BJ (cell line): ENCODE data around the gene CHN1. TPM values are rescaled to one million over a fixed set of nuclear protein-coding genes. Genes with fewer than 3 reads are reported as not detected.
A peak's percentile ranks its signal among the peaks of the same experiment; 100 is the strongest.

ENCODE experiments used
- CTCF ChIA-PET: fragments of 350-600 bp; formaldehyde crosslinking; extraction: SDS; loops from one replicate; lab custom pipeline; 2021; ENCODE audit warnings: antibody characterized with exemption, inconsistent platforms; lab: Yijun Ruan, JAX
- POLR2A ChIA-PET: fragments of 300-600 bp; sonication (Branson Sonifier 250); formaldehyde crosslinking; extraction: SDS; loops from one replicate; lab custom pipeline; 2021; ENCODE audit warnings: antibody characterized with exemption; lab: Charles Lee
- DNase-seq: peaks from one replicate; pipeline ENCODE4 v3.0.0-alpha.2; 2011; ENCODE audit warnings: low read depth
- H3K27me3 ChIP-seq: 2 replicates; pipeline ENCODE4 v1.6.0; 2011; ENCODE audit warnings: low read length; ENCODE audit not compliant: control insufficient read depth, insufficient read depth
- H3K36me3 ChIP-seq: 2 replicates; pipeline ENCODE4 v1.5.1; 2011; ENCODE audit warnings: low read length; ENCODE audit not compliant: control insufficient read depth, insufficient read depth
- H3K4me3 ChIP-seq: 2 replicates; pipeline ENCODE4 v1.5.1; 2011; ENCODE audit warnings: low read depth, mild to moderate bottlenecking, control low read depth, low read length
- CTCF ChIP-seq: IDR thresholded peaks from 2 replicates; pipeline ENCODE4 v1.5.1; 2011; ENCODE audit warnings: low read depth, mild to moderate bottlenecking, control low read depth, inconsistent platforms, low read length, moderate library complexity; ENCODE audit not compliant: insufficient read depth
- polyA plus RNA-seq: library from polyadenylated mRNA; depleted of rRNA; stranded (reverse); fragments of >200 nt; gene quantifications from 2 replicates; pipeline ENCODE4 v1.2.3, GENCODE V29; 2011

Gene CHN1
- polyA plus RNA-seq, 1 experiment = 93.0 TPM

GRCh38 chr2:174781996-174782395 lies 223.2 kb downstream of the CHN1 start:
- CTCF ChIA-PET = interaction anchor here (1.4 to 1.5 kb wide), 2 partner anchors 10 to 15 kb away, joined by 4 to 5 read pairs; no protein-coding TSS in a partner anchor
- no peak for TF ChIP-seq CTCF
- no peaks in the 10 kb centered on the region for H3K36me3 ChIP-seq
- H3K4me3 ChIP-seq = no peak overlapping the region
- POLR2A ChIA-PET = no interaction called here
- no peaks in the 10 kb centered on the region for H3K27me3 ChIP-seq
- DNase-seq = no peak

- ChIA-PET POLR2A (no interaction called here), CTCF (interaction anchor here (1.0 kb wide), 2 partner anchors 13 to 84 kb away, joined by 3 read pairs; no protein-coding TSS in a partner anchor)
- no peak overlapping the region for H3K4me3 ChIP-seq
- DNase-seq = no peak
- no peak for TF ChIP-seq CTCF
- no peaks in the 10 kb centered on the region for H3K27me3 ChIP-seq
- no peaks in the 10 kb centered on the region for H3K36me3 ChIP-seq
Observed at GRCh38 chr2:174781298-174781697, 223.9 kb downstream of the CHN1 start.

- CTCF ChIA-PET = interaction anchor here (1.0 kb wide), 2 partner anchors 13 to 84 kb away, joined by 3 read pairs; no protein-coding TSS in a partner anchor
- no peak for TF ChIP-seq CTCF
- no peak overlapping the region for H3K4me3 ChIP-seq
- POLR2A ChIA-PET = interaction anchor here (0.6 kb wide), 1 partner anchor 16 kb away, joined by 3 read pairs; no protein-coding TSS in a partner anchor
- no peak for DNase-seq
- H3K36me3 ChIP-seq = no peaks in the 10 kb centered on the region
- H3K27me3 ChIP-seq = no peaks in the 10 kb centered on the region
Observed at GRCh38 chr2:174780856-174781255, 224.3 kb downstream of the CHN1 start.

- DNase-seq = no peak
- CTCF ChIA-PET = interaction anchor here (1.0 to 1.7 kb wide), 4 partner anchors 14 to 205 kb away, joined by 3 to 5 read pairs (median 4); no protein-coding TSS in a partner anchor
- TF ChIP-seq CTCF = no peak
- POLR2A ChIA-PET = interaction anchor here (0.6 kb wide), 1 partner anchor 15 kb away, joined by 3 read pairs; no protein-coding TSS in a partner anchor
- Histone ChIP-seq H3K4me3 (no peak overlapping the region), H3K27me3 (no peaks in the 10 kb centered on the region), H3K36me3 (no peaks in the 10 kb centered on the region)
Observed at GRCh38 chr2:174780191-174780840, 224.9 kb downstream of the CHN1 start.

GRCh38 chr2:174779361-174779928 lies 225.7 kb downstream of the CHN1 start:
- ChIA-PET POLR2A (interaction anchor here (1.0 kb wide), 2 partner anchors 8 to 14 kb away, joined by 3 to 4 read pairs; no protein-coding TSS in a partner anchor), CTCF (interaction anchor here (0.5 to 1.7 kb wide), 4 partner anchors 11 to 206 kb away, joined by 3 to 5 read pairs (median 4); no protein-coding TSS in a partner anchor)
- Histone ChIP-seq H3K27me3 (no peaks in the 10 kb centered on the region), H3K36me3 (no peaks in the 10 kb centered on the region), H3K4me3 (no peak overlapping the region)
- peak; percentile 59 for DNase-seq
- TF ChIP-seq CTCF = no peak
